Measurements from ENCODE around the gene TP73.

The TP73 gene

DNA sequence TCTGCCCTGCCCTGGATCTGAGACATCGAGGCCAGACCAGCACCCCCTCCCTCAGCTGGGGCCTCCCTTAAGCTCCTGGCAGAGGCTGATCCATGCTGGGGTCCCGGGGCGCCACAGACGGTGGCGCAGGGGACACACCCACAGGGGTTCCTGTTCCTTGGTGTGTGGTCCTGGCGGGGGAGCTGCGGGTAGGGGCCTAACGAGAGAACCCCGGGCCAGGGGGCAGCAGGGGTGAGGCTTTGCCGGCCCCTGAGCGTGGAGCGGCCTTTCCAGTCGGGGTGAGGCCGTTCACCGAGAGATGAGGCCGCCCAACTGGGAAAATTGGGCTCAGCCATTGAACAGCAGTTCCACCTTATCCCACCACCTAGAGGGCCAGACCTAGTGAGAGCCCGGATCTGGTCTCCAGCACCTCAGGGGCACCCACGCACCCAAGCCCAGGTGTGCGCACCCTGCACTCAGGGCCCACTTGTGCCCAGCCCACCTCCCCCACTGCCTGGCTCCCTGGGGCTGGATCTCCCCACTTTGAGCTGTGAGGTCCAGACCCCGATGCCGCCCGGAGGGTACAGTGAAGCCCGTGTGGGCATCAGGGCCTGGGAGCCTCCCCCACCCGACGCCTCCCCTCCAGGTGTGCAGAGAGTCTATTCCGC is 54.5 kb downstream of the TP73 start:
- Mint-ChIP-seq H3K27me3 (peaks cover 36% of the 10 kb centered on the region), H3K4me3 (no peak overlapping the region), H3K4me1 (peaks cover 6% of the 10 kb centered on the region), H3K9me3 (no peaks in the 10 kb centered on the region), H3K27ac (no peak overlapping the region)
- DNase-seq (no peak), ATAC-seq (peak; percentile 28)

DNA sequence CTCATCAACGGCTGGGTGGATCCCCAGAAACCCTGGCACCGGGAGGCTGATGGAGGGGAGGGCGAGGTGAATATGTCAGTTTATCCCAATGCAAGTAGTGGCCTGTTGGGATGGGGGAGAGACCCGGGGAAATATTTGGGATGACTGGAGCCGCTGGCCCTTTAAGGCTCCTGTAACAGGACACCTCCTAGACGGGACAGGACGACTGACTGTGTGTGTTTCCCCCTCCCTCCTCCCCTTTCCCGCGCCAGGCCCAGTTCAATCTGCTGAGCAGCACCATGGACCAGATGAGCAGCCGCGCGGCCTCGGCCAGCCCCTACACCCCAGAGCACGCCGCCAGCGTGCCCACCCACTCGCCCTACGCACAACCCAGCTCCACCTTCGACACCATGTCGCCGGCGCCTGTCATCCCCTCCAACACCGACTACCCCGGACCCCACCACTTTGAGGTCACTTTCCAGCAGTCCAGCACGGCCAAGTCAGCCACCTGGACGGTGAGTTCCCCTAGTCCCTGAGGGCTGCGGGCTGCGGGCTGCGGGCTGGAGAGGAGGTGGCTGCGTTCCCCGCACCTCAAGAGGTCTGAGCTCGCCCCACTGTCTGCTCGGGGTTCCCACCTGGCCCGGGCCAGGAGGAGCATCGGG is 55.1 kb downstream of the TP73 start:
- DNase-seq (no peak), ATAC-seq (no peak)
- H3K4me3 Mint-ChIP-seq, result no peak overlapping the region
- peaks cover 6% of the 10 kb centered on the region for H3K4me1 Mint-ChIP-seq
- H3K27me3 Mint-ChIP-seq, result peaks cover 36% of the 10 kb centered on the region
- H3K9me3 Mint-ChIP-seq, result no peaks in the 10 kb centered on the region
- H3K27ac Mint-ChIP-seq, result no peak overlapping the region

- Mint-ChIP-seq H3K4me1 (peaks cover 6% of the 10 kb centered on the region), H3K27me3 (peaks cover 36% of the 10 kb centered on the region), H3K9me3 (no peaks in the 10 kb centered on the region), H3K27ac (no peak overlapping the region), H3K4me3 (no peak overlapping the region)
- DNase-seq (no peak), ATAC-seq (no peak)
Measured at GRCh38 chr1:3707939-3708328, 55.6 kb downstream of the TP73 start.

- H3K9me3 Mint-ChIP-seq, result no peaks in the 10 kb centered on the region
- H3K27me3 Mint-ChIP-seq, result peaks cover 36% of the 10 kb centered on the region
- H3K4me3 Mint-ChIP-seq, result no peak overlapping the region
- no peak overlapping the region for H3K27ac Mint-ChIP-seq
- ATAC-seq (no peak), DNase-seq (no peak)
- peaks cover 6% of the 10 kb centered on the region for H3K4me1 Mint-ChIP-seq
Measured at GRCh38 chr1:3708791-3709190, 56.5 kb downstream of the TP73 start.

GRCh38 chr1:3710251-3710650 is 57.9 kb downstream of the TP73 start:
- ATAC-seq (no peak), DNase-seq (no peak)
- H3K4me3 Mint-ChIP-seq, result no peak overlapping the region
- H3K4me1 Mint-ChIP-seq, result no peaks in the 10 kb centered on the region
- H3K27me3 Mint-ChIP-seq, result peaks cover 36% of the 10 kb centered on the region
- no peak overlapping the region for H3K27ac Mint-ChIP-seq
- H3K9me3 Mint-ChIP-seq, result no peaks in the 10 kb centered on the region

DNA sequence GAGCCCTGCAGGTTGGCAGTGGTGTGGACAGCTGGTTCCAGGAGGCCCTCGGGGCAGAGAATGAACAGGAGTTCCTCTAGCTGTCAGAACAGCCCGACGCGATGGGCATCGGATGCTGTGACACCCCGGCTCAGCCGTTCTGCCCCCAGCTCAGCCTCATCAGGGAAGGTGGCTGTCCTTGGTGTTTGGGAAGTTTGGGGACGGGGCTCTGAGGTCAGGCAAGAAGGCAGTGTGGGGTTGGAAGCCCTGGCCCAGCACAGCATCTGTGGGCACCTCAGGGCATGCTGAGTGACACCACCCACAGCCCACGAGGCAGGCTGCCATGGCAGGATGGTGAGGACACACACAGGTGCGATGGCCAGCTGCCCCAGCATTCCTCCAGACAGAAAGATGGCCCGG is 59.1 kb downstream of the TP73 start:
- no peak for DNase-seq
- Mint-ChIP-seq H3K27me3 (peaks cover 42% of the 10 kb centered on the region), H3K4me1 (no peaks in the 10 kb centered on the region), H3K9me3 (no peaks in the 10 kb centered on the region), H3K27ac (no peak overlapping the region), H3K4me3 (no peak overlapping the region)
- no peak for ATAC-seq

GRCh38 chr1:3711780-3712451 is 59.6 kb downstream of the TP73 start:
- Mint-ChIP-seq H3K27me3 (peaks cover 45% of the 10 kb centered on the region), H3K9me3 (no peaks in the 10 kb centered on the region), H3K4me3 (no peak overlapping the region), H3K27ac (no peak overlapping the region), H3K4me1 (no peaks in the 10 kb centered on the region)
- DNase-seq (no peak), ATAC-seq (no peak)

DNA sequence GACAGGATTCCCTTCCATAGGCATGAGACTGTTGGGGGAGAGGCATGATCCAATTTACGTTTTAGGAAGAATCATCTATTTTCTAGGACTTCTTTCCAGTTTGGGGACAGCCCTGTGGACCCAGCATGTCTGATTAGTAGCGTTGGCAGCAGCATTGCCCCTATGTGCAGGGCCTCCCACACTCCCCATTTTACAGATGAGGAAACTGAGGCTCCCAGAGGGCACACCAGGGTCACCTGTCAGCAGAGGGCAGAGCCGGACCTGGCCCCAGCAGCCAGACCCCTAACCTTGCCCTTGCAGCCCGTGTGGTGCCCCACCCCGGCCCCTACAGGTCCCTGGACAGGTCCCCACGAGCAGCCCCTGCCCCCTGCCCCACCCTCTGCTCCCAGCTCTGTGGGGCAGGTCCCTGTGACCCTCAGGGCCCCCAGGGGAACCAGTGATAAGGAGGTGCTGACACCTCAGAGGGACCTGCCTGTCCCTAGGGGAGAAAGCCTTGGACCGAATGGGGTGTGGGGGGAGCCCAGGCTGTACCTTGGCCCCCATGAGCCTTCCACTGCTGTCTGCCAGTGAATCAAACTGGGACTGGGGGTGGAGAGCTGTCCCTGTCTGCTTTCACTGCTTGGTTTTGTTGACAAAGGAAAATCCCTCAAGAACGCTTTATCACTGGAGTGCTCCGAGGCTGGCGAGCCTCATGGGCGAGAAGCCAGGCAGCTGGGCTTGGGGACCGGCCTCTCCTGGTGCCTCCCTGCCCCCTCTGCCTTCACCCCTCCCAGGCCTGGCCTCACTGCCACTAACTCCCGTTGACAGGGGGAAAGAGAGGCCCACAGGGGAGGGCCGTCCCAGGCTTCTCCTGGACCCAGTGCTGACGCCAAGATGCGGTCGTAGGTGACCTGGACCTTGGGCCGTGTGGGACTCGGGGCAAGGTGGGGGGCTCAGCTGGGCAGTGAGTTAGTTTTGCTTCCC is 60.5 kb downstream of the TP73 start:
- Mint-ChIP-seq H3K27ac (no peak overlapping the region), H3K27me3 (peaks cover 37% of the 10 kb centered on the region), H3K4me1 (no peaks in the 10 kb centered on the region), H3K4me3 (no peak overlapping the region), H3K9me3 (no peaks in the 10 kb centered on the region)
- DNase-seq (no peak), ATAC-seq (no peak)

DNA sequence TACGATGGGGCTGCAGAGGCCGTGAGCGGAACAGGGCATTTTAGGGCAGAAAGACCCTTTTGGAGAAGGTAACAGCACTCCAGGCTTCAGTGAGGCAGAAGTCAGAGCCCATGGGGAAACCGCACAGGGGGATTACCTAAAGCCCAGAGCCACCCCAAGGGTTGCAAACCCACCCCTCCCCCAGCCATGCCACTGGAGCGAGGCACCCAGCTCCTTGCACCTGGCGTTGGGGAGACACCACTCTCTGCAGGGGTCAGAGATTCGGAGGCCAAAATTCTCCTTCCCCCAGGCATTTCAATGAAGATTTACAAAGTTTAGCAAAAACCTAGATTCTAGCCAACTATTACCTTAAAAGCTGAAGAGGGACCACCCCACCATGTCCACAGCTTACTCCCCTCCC is 61.5 kb downstream of the TP73 start:
- no peaks in the 10 kb centered on the region for H3K4me1 Mint-ChIP-seq
- ATAC-seq (no peak), DNase-seq (no peak)
- H3K27me3 Mint-ChIP-seq, result peaks cover 31% of the 10 kb centered on the region
- no peaks in the 10 kb centered on the region for H3K9me3 Mint-ChIP-seq
- H3K27ac Mint-ChIP-seq, result no peak overlapping the region
- H3K4me3 Mint-ChIP-seq, result peak overlapping the region in 1 of 2 donors; percentile 10

GRCh38 chr1:3714284-3714741 is 62.0 kb downstream of the TP73 start:
- no peak for ATAC-seq

GRCh38 chr1:3714814-3715213 is 62.5 kb downstream of the TP73 start:
- Mint-ChIP-seq H3K27ac (no peak overlapping the region), H3K9me3 (no peaks in the 10 kb centered on the region), H3K4me1 (no peaks in the 10 kb centered on the region), H3K4me3 (no peak overlapping the region), H3K27me3 (peaks cover 25% of the 10 kb centered on the region)
- no peak for DNase-seq
- no peak for ATAC-seq

More at GRCh38 chr1:3714284-3714741, 62.0 kb downstream of the TP73 start:
- H3K4me1 Mint-ChIP-seq, result no peaks in the 10 kb centered on the region
- H3K4me3 Mint-ChIP-seq, result no peak overlapping the region
- H3K27me3 Mint-ChIP-seq, result peaks cover 30% of the 10 kb centered on the region
- H3K27ac Mint-ChIP-seq, result no peak overlapping the region
- DNase-seq, result no peak
- no peaks in the 10 kb centered on the region for H3K9me3 Mint-ChIP-seq

DNA sequence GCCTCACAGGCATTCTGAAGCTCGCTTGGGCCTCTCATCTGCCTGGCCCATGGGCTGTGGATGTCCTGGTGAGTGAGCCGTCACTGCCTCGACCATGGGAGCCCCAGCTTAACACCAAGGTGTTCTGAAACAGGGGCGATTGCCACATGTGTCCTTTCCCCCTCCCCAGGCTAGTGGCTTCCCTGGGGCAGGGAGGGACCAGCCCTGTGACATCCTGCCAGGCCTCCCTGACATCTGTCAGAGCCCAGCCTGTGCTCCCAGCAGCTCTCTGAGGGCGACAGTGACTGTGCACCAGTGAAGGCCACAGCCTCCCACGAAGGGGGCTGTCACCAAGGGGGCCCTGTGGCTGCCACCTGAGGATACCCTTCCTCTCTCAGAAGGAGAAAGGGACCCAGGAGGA is 64.0 kb downstream of the TP73 start:
- no peak overlapping the region for H3K4me3 Mint-ChIP-seq
- no peak overlapping the region for H3K27ac Mint-ChIP-seq
- no peak for DNase-seq
- peaks cover 13% of the 10 kb centered on the region for H3K27me3 Mint-ChIP-seq
- H3K4me1 Mint-ChIP-seq, result peaks cover 5% of the 10 kb centered on the region
- no peaks in the 10 kb centered on the region for H3K9me3 Mint-ChIP-seq
- ATAC-seq, result no peak

DNA sequence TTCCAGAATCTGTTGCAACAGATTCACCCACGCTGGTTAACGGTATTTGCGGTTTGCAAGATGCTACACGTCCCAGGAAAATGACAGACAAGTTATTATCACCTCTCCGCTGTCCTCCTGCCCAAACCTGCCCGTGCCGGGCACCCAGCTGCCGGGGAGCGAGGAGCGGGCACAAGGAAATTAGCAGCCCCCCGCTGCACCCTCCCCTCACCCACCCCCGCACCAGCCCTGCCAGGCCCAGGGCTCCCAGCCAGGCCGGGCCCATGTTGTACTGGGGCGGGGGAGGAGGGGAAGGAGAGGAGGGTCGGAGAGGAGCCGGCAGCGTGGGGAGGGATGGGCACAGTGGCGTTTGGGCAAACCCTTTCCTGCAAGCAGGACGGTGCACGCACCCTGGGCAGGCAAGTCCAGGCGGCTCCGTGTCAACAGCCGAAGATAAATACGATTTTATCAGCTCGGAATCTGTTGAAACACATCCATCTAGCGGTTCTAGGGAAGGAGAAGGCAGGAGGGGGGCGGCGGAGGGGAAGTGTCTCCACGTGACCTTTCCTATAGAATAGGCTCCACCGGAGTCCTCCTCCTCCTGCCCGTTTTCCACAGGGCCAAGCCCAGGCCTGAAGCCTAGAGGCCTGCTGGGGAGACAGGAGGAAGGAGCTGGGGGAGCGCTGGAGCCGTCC is 64.9 kb downstream of the TP73 start:
- Mint-ChIP-seq H3K9me3 (no peaks in the 10 kb centered on the region), H3K27me3 (peaks cover 13% of the 10 kb centered on the region), H3K4me1 (peaks cover 5% of the 10 kb centered on the region), H3K4me3 (no peak overlapping the region), H3K27ac (no peak overlapping the region)
- no peak for DNase-seq
- no peak for ATAC-seq

GRCh38 chr1:3717715-3718601 is 65.6 kb downstream of the TP73 start:
- Mint-ChIP-seq H3K4me1 (peaks cover 5% of the 10 kb centered on the region), H3K9me3 (no peaks in the 10 kb centered on the region), H3K27ac (no peak overlapping the region), H3K27me3 (peaks cover 13% of the 10 kb centered on the region), H3K4me3 (no peak overlapping the region)
- no peak for DNase-seq
- peak; percentile 37 for ATAC-seq
